ENCODE measurements around the gene CENPM.
"Not testable (repeated sequence)": the region's sequence is repeated elsewhere in the genome, so short reads cannot be mapped to it uniquely, and the experiment has no call there.

DNA sequence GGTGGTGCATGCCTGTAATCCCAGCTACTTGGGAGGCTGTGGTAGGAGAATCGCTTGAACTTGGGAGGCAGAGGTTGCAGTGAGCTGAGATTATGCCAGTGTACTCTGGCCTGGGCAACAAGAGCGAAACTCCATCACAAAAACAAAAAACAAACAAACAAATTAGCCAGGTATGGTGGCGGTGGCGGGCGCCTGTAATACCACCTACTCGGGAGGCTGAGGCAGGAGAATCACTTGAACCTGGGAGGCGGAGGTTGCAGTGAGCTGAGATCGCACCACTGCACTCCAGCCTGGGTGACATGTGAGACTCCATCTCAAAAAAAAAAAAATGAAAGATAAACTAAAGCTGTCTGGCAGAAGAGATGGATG, 2.0 kb upstream of the CENPM start:
- not testable (repeated sequence) for TF ChIP-seq POLR2A, POLR2AphosphoS5 (IDR thresholded peaks at IDR 0.05; ENCODE audit: low read depth, low read length)
